HepG2 (cell line): ENCODE data around the gene GNB1. TPM values are rescaled to one million over a fixed set of nuclear protein-coding genes. Genes with fewer than 3 reads are reported as not detected.

ENCODE experiments used
- BHLHE40 ChIP-seq: IDR thresholded peaks from 2 replicates; pipeline ENCODE4 v1.6.1; 2011; ENCODE audit warnings: low read length, improper control_type of control experiment
- FOSL1 ChIP-seq: sonication (generic); formaldehyde crosslinking; IDR thresholded peaks from 2 replicates; pipeline ENCODE4 v1.9.0; 2021; ENCODE audit warnings: missing genetic modification reagents, borderline replicate concordance
- FOXA3 ChIP-seq: IDR thresholded peaks from 2 replicates; pipeline ENCODE4 v1.6.1; 2016; ENCODE audit warnings: missing genetic modification reagents, missing compliant biosample characterization
- FOXO1 ChIP-seq: sonication (generic); formaldehyde crosslinking; IDR thresholded peaks from 2 replicates; pipeline ENCODE4 v1.4.0; 2020; ENCODE audit warnings: missing genetic modification reagents
- GMEB1 ChIP-seq: sonication (generic); formaldehyde crosslinking; IDR thresholded peaks from 2 replicates; pipeline ENCODE4 v1.5.1; 2020; ENCODE audit warnings: missing genetic modification reagents, mild to moderate bottlenecking, borderline replicate concordance
- HIVEP1 ChIP-seq: sonication (generic); formaldehyde crosslinking; IDR thresholded peaks from 2 replicates; pipeline ENCODE4 v1.4.0; 2020; ENCODE audit warnings: mild to moderate bottlenecking, missing genetic modification reagents
- IRF1 ChIP-seq: sonication (generic); formaldehyde crosslinking; IDR thresholded peaks from 2 replicates; pipeline ENCODE4 v1.4.0; 2020; ENCODE audit warnings: low read depth, mild to moderate bottlenecking, missing genetic modification reagents
- MTF2 ChIP-seq: sonication (generic); formaldehyde crosslinking; IDR thresholded peaks from 2 replicates; pipeline ENCODE4 v1.5.0; 2020; ENCODE audit warnings: missing genetic modification reagents, borderline replicate concordance
- MYC ChIP-seq: sonication (generic); formaldehyde crosslinking; IDR thresholded peaks from 2 replicates; pipeline ENCODE4 v1.9.0; 2021; ENCODE audit warnings: missing genetic modification reagents, borderline replicate concordance
- PAF1 ChIP-seq: IDR thresholded peaks from 2 replicates; pipeline ENCODE4 v1.6.1; 2016; ENCODE audit warnings: missing genetic modification reagents, missing compliant biosample characterization
- RAD51 ChIP-seq: fragments of 450-650 bp; IDR thresholded peaks from 2 replicates; pipeline ENCODE4 v1.6.1; 2016; ENCODE audit warnings: borderline replicate concordance
- RORA ChIP-seq: sonication (generic); formaldehyde crosslinking; IDR thresholded peaks from 2 replicates; pipeline ENCODE4 v1.5.0; 2020; ENCODE audit warnings: mild to moderate bottlenecking, missing genetic modification reagents, moderate library complexity
- SOX5 ChIP-seq: IDR thresholded peaks from 2 replicates; pipeline ENCODE4 v1.6.1; 2016; ENCODE audit warnings: borderline replicate concordance
- SP2 ChIP-seq: sonication (generic); formaldehyde crosslinking; IDR thresholded peaks from 2 replicates; pipeline ENCODE4 v1.5.1; 2020; ENCODE audit warnings: mild to moderate bottlenecking, missing genetic modification reagents
- SRSF4 ChIP-seq: fragments of 200-400 bp; formaldehyde crosslinking; IDR thresholded peaks from one replicate; pipeline ENCODE4 v1.6.1; 2018; ENCODE audit warnings: mild to moderate bottlenecking, low read depth, low read length, moderate library complexity; ENCODE audit not compliant: poor library complexity, severe bottlenecking
- TBX3 ChIP-seq: fragments of 450-650 bp; IDR thresholded peaks from 2 replicates; pipeline ENCODE4 v1.6.1; 2017; ENCODE audit warnings: antibody characterized with exemption, mild to moderate bottlenecking, inconsistent platforms, borderline replicate concordance
- THYN1 ChIP-seq: sonication (generic); formaldehyde crosslinking; IDR thresholded peaks from 2 replicates; pipeline ENCODE4 v1.8.1; 2023; ENCODE audit warnings: low read depth, mild to moderate bottlenecking, moderate library complexity, missing genetic modification reagents, borderline replicate concordance
- ZEB1 ChIP-seq: IDR thresholded peaks from 2 replicates; pipeline ENCODE4 v1.6.1; 2012; ENCODE audit warnings: mild to moderate bottlenecking, low read depth, inconsistent platforms; ENCODE audit not compliant: insufficient replicate concordance
- ZFP1 ChIP-seq: IDR thresholded peaks from 2 replicates; pipeline ENCODE4 v1.6.1; 2016
- ZIK1 ChIP-seq: sonication (generic); formaldehyde crosslinking; IDR thresholded peaks from 2 replicates; pipeline ENCODE4 v1.5.0; 2020; ENCODE audit warnings: mild to moderate bottlenecking, low read depth, missing genetic modification reagents, borderline replicate concordance
- ZNF136 ChIP-seq: sonication (generic); formaldehyde crosslinking; IDR thresholded peaks from 2 replicates; pipeline ENCODE4 v1.8.1; 2022; ENCODE audit warnings: low read depth, mild to moderate bottlenecking, moderate library complexity, missing genetic modification reagents
- ZNF264 ChIP-seq: sonication (generic); formaldehyde crosslinking; IDR thresholded peaks from 2 replicates; pipeline ENCODE4 v1.4.0; 2020; ENCODE audit warnings: missing genetic modification reagents
- ZNF326 ChIP-seq: sonication (generic); formaldehyde crosslinking; IDR thresholded peaks from 2 replicates; pipeline ENCODE4 v1.4.0; 2020; ENCODE audit warnings: missing genetic modification reagents, borderline replicate concordance
- ZNF503 ChIP-seq: sonication (generic); formaldehyde crosslinking; IDR thresholded peaks from 2 replicates; pipeline ENCODE4 v1.4.0; 2020; ENCODE audit warnings: missing genetic modification reagents
- ZNF567 ChIP-seq: sonication (generic); formaldehyde crosslinking; IDR thresholded peaks from 2 replicates; pipeline ENCODE4 v1.8.1; 2023; ENCODE audit warnings: mild to moderate bottlenecking, missing genetic modification reagents, borderline replicate concordance
- ZNF678 ChIP-seq: sonication (generic); formaldehyde crosslinking; IDR thresholded peaks from 2 replicates; pipeline ENCODE4 v1.4.0; 2020; ENCODE audit warnings: mild to moderate bottlenecking, missing genetic modification reagents
- ZNF792 ChIP-seq: IDR thresholded peaks from 2 replicates; pipeline ENCODE4 v1.6.1; 2016
- ZNF841 ChIP-seq: sonication (generic); formaldehyde crosslinking; IDR thresholded peaks from 2 replicates; pipeline ENCODE4 v1.8.1; 2023; ENCODE audit warnings: missing genetic modification reagents, borderline replicate concordance
- ZSCAN22 ChIP-seq: sonication (generic); formaldehyde crosslinking; IDR thresholded peaks from 2 replicates; pipeline ENCODE4 v1.4.0; 2020; ENCODE audit warnings: mild to moderate bottlenecking, missing genetic modification reagents
- polyA plus RNA-seq, 8 experiments: library from polyadenylated mRNA; depleted of rRNA in 3 of 8; stranded (reverse) in 7 of 8; unstranded in 1 of 8; fragments of >200 nt; fragmentation: Illumina TruSeq in 4 of 8; extraction: Trizol in 4 of 8; gene quantifications; 2 replicates each; pipeline versions ENCODE4 v1.2.1 to v1.2.3, GENCODE V29; 2011 to 2016; ENCODE audit warnings: low read depth in 4 of 8, missing spikeins in 1 of 8, mixed read lengths in 1 of 8; ENCODE audit not compliant: insufficient read depth in 1 of 8
- total RNA-seq, 5 experiments: library from RNA; depleted of rRNA; stranded (reverse); fragments of >200 nt; fragmentation: Illumina TruSeq; extraction: Trizol; gene quantifications; 2 replicates each; pipeline ENCODE4 v1.2.3, GENCODE V29; 2016; ENCODE audit warnings: low read depth in 1 of 5

The GNB1 gene
- total and polyA plus RNA-seq, 2 of the 13 experiments (the other 11 are each of a cell fraction or from before 2014, with no cell fraction given) = 66.2 to 327 TPM

- TF ChIP-seq IRF1 = no peak
- TF ChIP-seq ZIK1 (CRISPR knock-in tag) = no peak
- no peak for TF ChIP-seq FOSL1
- no peak for TF ChIP-seq ZNF792 (CRISPR knock-in tag)
- TF ChIP-seq TBX3 = no peak
- no peak for TF ChIP-seq HIVEP1
- TF ChIP-seq ZNF264 (CRISPR knock-in tag) = 0 out of 2 replicates have a peak, but pooled peaks have one; percentile 35
- TF ChIP-seq FOXO1 = no peak
- no peak for TF ChIP-seq ZNF841 (CRISPR knock-in tag)
- TF ChIP-seq THYN1 (CRISPR knock-in tag) = no peak
- TF ChIP-seq ZNF326 (CRISPR knock-in tag) = no peak
- no peak for TF ChIP-seq ZNF503 (CRISPR knock-in tag)
- TF ChIP-seq ZEB1 = no peak
- no peak for TF ChIP-seq ZNF567
- no peak for TF ChIP-seq PAF1 (CRISPR knock-in tag)
- TF ChIP-seq GMEB1 = no peak
- no peak for TF ChIP-seq RORA (CRISPR knock-in tag)
- TF ChIP-seq SP2 (CRISPR knock-in tag) = no peak
- no peak for TF ChIP-seq MTF2
- TF ChIP-seq FOXA3 (CRISPR knock-in tag) = no peak
- no peak for TF ChIP-seq ZSCAN22 (CRISPR knock-in tag)
- no peak for TF ChIP-seq ZNF136
- no peak for TF ChIP-seq ZFP1 (CRISPR knock-in tag)
- no peak for TF ChIP-seq SOX5 (CRISPR knock-in tag)
- no peak for TF ChIP-seq ZNF678 (CRISPR knock-in tag)
- TF ChIP-seq RAD51 = no peak
- TF ChIP-seq MYC = peak; percentile 24; the same call in 1 of the 2 replicates
- no peak for TF ChIP-seq SRSF4
- no peak for TF ChIP-seq BHLHE40
Measured at GRCh38 chr1:1899266-1899966, 8.5 kb upstream of the GNB1 start (continued).
